ENCODE results near the gene DNAJA2.

- no peak for TF ChIP-seq POLR2A (IDR thresholded peaks at IDR 0.05)
- no peak for TF ChIP-seq CTCF (IDR thresholded peaks at IDR 0.05)
Observed at GRCh38 chr16:46911038-46911437, 62.4 kb downstream of the DNAJA2 start.
